Measurements from ENCODE around the gene SNCAIP.
"Not testable (repeated sequence)": the region's sequence is repeated elsewhere in the genome, so short reads cannot be mapped to it uniquely, and the experiment has no call there.

The SNCAIP gene

DNA sequence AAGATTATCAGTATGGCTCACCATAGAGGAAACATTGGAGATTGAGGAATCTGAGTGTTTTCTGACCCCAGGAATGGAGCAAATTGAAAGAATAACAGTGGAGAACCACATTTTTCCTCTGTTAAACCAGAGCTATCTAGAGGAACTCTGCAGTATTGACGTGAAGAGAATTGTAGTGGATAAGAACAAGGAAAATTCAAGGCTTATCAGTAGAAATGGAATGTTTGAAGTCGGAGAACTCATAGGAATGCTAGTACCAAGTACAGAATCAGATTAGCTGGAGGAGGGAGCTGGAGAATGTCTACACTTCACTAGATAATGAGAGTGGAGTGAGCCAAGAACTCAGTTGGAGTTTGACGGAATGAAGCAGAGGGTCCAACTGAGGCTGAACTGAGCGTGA lies 50.3 kb downstream of the SNCAIP start:
- no peak for DNase-seq

DNA sequence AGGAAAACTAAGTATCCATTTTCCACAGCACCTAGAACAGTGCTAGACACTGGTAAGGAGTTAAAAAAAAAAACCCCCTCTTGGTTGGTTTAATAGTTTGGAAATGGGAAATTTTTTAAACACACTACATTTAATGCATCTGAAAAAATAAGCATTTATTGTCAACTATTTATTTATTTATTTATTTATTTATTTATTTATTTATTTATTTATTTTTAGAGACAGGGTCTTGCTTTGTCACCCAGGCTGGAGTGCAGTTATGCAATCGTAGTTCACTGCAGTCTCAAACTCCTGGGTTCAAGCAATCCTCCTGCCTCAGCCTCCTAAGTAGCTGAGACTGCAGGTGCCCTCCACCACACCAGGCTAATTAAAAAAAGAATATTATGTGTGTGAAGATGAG lies 51.6 kb downstream of the SNCAIP start:
- DNase-seq: no peak

DNA sequence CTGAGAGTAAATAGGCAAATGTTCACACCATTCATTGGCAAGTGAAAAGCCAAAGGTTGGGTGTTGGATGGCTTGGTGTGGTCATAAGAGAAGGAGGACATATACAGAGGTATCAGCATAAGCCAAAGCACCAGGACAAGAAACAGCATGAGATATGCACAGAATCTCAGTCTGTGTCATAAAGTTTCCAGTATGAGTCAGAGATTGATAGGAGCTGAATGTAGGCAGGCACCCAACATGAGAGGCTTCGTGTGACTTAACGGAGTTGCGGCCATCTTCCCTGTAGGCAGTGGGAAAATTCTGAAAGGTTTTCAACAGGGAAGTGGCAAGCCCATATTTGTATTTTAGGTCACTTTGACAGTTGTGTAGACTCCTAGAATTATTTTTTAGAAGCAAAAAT lies 54.5 kb downstream of the SNCAIP start:
- no peak for DNase-seq

GRCh38 chr5:122367456-122367855 lies 55.4 kb downstream of the SNCAIP start:
- DNase-seq: no peak

DNA sequence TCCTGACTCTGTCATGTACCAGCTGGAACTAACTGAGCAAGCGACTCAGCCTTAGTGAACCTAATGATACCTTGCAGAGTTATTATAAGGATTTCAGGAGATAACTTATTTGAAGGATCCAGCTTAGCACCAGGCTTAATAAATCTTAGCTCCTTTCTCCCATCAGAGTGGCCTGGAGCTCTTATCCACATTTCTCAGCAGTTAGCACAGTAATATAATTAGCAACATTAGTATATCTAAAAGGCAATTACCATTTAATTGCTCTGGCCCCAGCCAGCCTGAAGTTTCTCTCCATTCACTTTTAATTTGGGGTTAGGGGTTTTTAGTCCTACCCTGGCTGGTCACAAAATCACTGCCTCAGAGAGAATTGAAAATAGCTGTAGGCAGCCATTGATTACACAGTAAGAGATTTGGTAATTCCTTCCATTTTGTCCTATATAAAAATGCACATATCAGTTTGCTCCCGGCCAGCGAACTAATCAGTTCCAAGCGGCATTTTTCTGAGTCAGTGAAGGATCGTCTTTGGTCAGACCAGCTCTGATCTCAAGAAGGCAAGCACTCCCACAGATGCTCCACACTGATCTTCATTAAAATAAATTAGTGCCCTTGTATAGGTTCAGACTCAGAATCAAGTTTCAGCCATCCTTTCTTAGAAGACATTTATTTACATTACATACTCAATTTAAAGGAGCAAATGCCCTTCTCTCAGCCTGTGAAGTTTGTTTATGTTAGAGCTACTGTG lies 56.6 kb downstream of the SNCAIP start:
- no peak for DNase-seq

- DNase-seq: no peak
Observed at GRCh38 chr5:122369253-122369815, 57.3 kb downstream of the SNCAIP start.

DNA sequence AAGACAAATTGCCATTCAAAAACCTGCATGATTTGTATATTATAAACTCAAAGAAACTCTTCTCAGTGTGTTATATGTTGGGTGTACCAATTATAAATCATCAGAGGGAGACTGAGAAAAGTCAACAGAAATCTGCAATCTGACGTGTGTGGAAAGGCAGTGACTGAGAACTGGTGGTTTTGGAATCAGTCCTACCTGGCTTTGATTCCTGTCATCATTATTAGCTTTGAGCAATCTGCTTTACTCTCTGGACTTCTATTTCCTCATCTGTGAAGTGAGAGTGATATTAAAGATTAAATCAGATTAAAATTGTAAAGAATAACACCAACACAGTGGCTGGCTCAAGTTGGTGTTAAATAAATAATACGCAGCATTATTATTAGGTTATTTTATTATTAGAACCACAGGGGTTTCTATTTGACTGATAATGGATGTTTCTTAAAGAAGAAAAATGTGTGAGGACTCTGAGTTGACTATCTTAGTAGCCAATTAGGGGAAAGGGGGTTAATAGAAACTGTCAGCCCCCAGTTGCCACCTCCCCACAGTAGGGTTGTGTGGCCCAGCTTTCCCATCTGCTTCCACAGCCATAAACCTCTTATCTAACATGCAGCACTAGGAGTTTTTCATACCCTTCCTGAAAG lies 59.6 kb downstream of the SNCAIP start:
- no peak for DNase-seq

- no peak for DNase-seq
Observed at GRCh38 chr5:122374110-122374509, 62.1 kb downstream of the SNCAIP start.

GRCh38 chr5:122375801-122376200 lies 63.8 kb downstream of the SNCAIP start:
- DNase-seq: no peak

DNA sequence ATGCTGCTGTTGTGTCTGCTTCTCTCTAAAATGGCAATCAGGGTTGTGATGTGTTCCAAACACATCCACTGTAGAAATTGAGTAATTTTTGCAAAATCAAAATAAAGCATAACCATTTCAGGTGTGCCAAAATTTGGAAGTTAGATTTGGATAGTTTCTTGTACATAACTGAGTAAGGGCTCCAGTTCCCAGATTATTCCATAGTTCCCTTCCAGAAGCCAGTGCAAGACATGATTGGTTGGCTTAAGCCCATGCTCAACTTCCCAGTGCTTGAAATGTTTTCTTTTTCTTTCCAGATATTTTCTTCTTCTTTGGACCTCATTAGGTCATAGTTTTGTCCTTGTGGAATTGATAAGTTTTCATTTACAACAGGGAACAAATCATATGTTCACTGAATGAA lies 64.2 kb downstream of the SNCAIP start:
- DNase-seq: no peak

GRCh38 chr5:122377026-122377425 lies 65.0 kb downstream of the SNCAIP start:
- DNase-seq: no peak

GRCh38 chr5:122382938-122383337 lies 70.9 kb downstream of the SNCAIP start:
- not testable (repeated sequence) for DNase-seq

- DNase-seq: no peak
Observed at GRCh38 chr5:122384739-122385235, 72.8 kb downstream of the SNCAIP start.

GRCh38 chr5:122385286-122385685 lies 73.2 kb downstream of the SNCAIP start:
- DNase-seq: no peak

GRCh38 chr5:122385808-122386207 lies 73.8 kb downstream of the SNCAIP start:
- peak; percentile 60 for DNase-seq

DNA sequence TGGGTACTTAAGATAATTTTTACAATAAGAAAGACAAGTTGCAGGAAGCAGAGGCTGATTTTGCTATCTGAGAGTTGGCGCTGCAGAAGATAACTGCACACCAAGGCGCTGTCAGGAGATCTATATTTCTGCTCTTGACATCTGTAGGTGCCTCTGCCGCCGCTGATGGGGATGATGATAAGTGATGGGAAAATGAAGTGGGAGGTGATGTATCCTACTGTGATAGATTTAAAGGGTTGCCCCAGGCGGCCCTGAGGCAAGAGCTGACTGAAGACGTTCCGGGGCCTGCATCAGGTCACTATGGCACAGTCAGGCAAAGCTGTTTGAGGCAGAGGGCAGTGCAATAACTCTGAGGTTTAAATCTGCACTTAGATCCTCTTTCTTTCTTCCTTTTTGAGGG lies 78.1 kb downstream of the SNCAIP start:
- no peak for DNase-seq

DNA sequence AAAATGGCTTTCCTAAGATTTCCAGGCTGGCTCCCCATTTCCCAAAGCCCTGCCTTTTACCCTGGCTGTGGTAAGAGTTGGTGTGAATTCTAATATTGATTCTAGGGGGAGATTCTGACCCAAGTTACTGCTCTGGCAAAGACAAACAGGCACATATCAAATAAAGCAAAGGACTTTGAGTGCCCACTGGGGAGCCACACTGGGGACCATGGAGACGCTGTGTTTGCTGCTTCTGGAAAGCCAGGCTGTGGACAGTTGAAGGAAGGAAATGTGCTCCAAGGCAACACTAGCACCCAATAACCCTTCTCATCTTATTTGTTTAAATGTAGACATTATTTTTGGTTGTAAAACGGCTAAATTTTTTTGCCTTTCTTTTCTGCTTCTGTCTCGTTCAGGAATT lies 78.7 kb downstream of the SNCAIP start:
- DNase-seq: no peak

DNA sequence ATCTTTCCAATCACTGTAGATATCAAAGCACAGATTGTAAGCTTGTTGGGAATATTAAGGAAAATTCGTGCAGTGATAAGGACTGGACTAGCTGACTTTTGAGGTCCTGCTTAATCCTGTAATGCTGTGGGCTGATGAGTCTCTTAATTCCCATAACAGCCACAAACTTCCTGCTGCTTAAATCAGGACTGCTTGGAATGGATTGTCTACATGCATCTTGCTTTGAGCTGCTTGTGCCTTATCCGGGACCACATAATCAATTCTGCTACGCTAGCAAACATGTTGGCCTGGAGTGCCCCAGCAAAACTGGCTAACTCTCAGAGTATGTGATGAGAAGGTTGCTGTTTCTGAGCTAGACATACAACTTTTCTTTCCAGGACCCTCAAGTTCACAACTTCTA lies 79.6 kb downstream of the SNCAIP start:
- no peak for DNase-seq

DNA sequence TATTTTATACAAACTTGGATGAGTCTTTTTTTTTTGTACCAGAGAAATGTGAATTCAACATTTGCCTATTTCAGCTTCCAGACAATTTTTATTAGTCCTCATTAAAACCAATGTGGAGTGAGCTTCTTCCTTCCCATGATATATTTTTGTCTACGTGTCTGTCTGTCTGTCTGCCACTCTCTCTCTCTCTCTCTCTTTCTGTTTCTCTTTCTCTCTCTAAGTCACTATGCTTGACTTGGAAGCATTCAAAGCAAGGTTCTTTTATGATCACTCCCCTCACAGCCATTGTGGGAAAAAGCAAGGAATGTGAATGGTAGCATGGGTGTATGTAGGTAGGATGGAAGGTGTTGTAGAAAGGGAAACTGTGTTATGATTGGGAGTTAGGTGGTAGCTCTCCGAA lies 80.2 kb downstream of the SNCAIP start:
- DNase-seq: no peak

GRCh38 chr5:122392824-122393223 lies 80.8 kb downstream of the SNCAIP start:
- DNase-seq: peak; percentile 65

DNA sequence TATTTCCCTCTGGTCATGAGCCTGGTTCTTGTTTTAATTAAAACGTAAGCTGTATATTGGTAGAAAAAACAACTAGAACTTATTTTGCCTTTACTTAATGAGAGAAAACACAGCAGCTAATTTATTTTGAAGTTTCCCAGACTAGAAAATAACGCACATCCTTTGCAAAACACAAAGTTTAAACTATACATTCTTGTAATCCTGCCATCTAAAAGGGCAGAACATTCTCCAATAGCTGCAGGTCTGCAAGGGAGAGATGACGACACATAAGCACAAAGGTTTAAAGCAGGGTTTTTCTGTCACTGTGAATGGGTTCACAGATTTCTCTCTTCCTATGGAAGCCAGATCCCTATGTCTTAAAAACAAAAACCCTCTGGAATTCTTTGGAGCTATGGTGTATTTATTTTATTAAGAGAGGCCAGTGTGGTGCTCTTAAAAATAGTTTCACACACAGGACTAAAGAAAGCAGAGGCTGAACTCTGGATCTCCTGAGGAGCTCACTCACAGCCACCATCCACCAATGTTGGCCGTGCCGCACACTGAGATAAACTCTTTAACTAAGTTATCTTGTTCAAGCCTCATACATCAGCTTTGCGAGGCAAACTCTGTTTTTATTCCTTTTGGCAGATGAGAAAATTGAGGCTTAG lies 82.4 kb downstream of the SNCAIP start:
- no peak for DNase-seq

DNA sequence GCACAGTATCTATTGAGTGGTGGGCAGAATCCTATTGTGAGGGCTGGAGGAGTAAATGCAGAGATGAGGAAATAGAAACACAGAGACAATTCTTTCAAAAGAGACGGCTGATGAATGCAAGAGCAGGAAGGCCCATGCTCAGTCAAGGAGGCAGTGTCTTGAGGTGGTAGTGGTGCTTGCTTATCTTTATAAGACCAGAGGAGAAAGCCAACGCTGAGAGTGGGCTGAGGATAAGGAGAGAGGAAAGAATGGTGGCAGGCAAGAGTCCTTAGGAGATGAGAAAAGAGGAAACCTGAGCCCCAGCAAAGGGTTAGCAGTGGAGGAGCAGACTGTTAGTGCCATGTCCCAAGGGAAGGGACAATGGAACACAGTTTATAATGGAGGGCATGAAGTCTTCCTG lies 86.0 kb downstream of the SNCAIP start:
- no peak for DNase-seq

DNA sequence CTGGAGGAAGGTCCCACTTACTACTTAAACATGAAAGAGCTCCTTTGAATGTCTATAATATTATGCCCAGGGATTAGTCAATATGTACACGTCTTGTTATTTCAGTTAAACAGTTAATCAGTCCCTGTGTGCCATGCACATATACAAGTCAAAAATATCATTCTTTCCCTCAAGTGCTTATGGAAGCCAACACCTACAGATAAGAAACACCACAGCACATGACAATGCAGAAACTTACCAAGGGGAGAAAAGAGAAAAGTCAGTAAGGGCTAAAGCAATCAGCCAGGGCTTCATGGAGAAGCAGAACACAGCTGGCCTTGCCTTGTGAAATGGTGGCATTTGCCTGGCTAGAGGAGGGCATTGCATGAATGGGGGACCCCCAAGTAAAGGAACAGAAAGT lies 88.3 kb downstream of the SNCAIP start:
- no peak for DNase-seq

DNA sequence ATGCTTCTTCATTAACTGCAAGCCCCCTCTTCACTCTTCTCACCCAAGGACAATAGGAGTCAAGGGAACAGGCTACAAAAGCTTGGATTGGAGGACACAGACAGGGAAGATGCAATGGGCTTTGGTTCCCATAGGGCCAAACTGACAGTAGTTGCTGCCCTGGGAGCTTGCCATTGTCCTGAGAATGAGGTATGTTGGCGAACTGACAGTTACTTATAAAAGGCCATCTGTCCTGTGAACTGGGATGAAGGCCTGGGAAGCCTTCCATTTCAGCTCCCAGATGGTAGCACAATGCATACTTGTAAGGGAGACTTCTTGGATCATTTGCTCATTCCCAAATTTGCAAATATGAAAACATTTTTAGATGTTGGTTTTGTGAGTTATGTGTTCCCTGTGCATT lies 88.9 kb downstream of the SNCAIP start:
- DNase-seq: no peak
